Measurements from ENCODE around the gene CSRP1. TPM values are rescaled to one million over a fixed set of nuclear protein-coding genes. Genes with fewer than 3 reads are reported as not detected.

Gene CSRP1
- total and polyA plus RNA-seq, 2 of the 13 experiments (the other 11 are each of a cell fraction or from before 2014, with no cell fraction given) = 17.7 to 68.9 TPM

DNA sequence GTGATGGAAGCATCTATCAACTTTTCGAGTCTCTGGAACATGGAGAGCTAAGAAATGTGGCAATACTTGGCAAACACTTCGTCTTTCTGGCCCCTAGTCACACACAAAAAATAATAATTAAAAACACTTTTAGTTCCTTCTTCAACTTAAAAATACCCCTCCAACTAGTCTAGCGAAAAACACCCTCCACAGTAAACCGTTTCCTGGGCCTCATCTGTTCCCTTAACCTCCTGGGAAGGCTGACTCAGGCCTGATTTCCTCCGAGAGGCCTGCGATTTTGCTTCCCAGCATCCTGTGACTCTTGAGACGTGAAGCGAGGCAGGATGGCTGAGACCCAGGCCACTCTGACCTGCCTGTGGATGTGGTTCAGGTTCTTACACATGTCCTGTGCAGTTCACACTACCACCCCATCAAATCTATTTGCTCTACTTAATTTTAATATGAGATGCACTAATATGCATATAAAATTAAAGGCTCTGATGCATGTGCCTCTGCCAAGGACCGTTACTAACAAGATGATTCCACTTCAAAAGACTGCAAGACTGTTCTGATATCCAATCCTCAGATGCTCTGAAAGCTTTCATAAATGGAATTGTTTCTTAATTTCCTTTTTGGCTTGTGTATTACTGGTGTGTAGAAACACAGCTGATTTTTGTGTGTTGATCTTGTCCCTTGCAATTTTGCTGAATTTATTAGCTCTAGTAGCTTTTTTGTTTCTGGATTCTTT lies 35.5 kb upstream of the CSRP1 start:
- no peak overlapping the region for H3K4me3 ChIP-seq (replicated peaks in 1 of 3; ENCODE audit: insufficient read depth in 1 of 3, low read depth in 2 of 3, low read length in 3 of 3)
- ATAC-seq (no peak), DNase-seq (ENCODE audit: low spot score) (no peak), FAIRE-seq (no peak)
- H3K36me3 ChIP-seq (replicated peaks in 1 of 2; ENCODE audit: control insufficient read depth in 1 of 2, insufficient read depth in 2 of 2, low read length in 2 of 2) = no peaks in the 10 kb centered on the region
- H3K27ac ChIP-seq (ENCODE audit: extremely low read length, insufficient read depth, low read length) = no peak overlapping the region
- ChIA-PET POLR2A (no interaction called here), CTCF (ENCODE audit: low intra/inter-chr PET ratio, low total read pairs) (no interaction called here)
- no peaks in the 10 kb centered on the region for H3K79me2 ChIP-seq (ENCODE audit: insufficient read depth, low read length)
- H3K4me1 ChIP-seq (ENCODE audit: insufficient read depth, low read length) = peaks cover 18% of the 10 kb centered on the region
- H4K20me1 ChIP-seq (ENCODE audit: insufficient read depth, low read length) = no peaks in the 10 kb centered on the region
- BruUV-seq (replicated peaks) = no TSS peak
- intact Hi-C loops (cut with micrococcal nuclease; ENCODE audit: unreplicated experiment) (no loop called here), in situ Hi-C loops (cut with HindIII; ENCODE audit: extremely low pct_ligation_motif_present, low pct_unique_long_range_greater_than_20kb) (no loop called here)
- H3K9ac ChIP-seq (ENCODE audit: insufficient read depth, low read depth, low read length) = no peak overlapping the region
- peaks cover 12 to 56% of the 10 kb centered on the region in 2 experiments for H3K27me3 ChIP-seq (ENCODE audit: control insufficient read depth in 1 of 2, insufficient read depth in 2 of 2, low read length in 2 of 2)
- no peak overlapping the region for H2AFZ ChIP-seq (ENCODE audit: low read length)
- H3K4me2 ChIP-seq (ENCODE audit: low read depth, low read length) = no peak overlapping the region
- TF ChIP-seq RELA (CRISPR knock-in tag; IDR thresholded peaks at IDR 0.05) = no peak
- no peak for TF ChIP-seq MEF2D (CRISPR knock-in tag; IDR thresholded peaks at IDR 0.05)
- no peak for TF ChIP-seq ZNF780A (CRISPR knock-in tag; IDR thresholded peaks at IDR 0.05)
- no peak for TF ChIP-seq U2AF2 (IDR thresholded peaks at IDR 0.05; ENCODE audit: low read depth, low read length)
- TF ChIP-seq, protein P1, sequence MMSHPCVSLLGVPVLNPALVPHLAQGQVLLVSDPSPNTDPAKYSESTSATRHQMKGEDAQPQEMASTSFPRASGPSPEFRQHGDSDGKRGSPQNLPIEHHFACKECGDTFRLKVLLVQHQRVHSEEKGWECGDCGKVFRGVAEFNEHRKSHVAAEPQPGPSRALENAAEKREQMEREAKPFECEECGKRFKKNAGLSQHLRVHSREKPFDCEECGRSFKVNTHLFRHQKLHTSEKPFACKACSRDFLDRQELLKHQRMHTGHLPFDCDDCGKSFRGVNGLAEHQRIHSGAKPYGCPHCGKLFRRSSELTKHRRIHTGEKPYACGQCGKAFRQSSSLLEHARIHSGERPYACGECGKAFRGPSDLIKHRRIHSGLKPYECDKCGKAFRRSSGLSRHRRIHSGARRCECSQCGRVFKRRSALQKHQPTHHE (CRISPR knock-in tag; IDR thresholded peaks at IDR 0.05; ENCODE audit: borderline replicate concordance) = no peak
- TF ChIP-seq SRY (CRISPR knock-in tag; IDR thresholded peaks at IDR 0.05) = no peak
- no peak for TF ChIP-seq ZNF282 (IDR thresholded peaks at IDR 0.05; ENCODE audit: partially characterized antibody)
- TF ChIP-seq KDM6A (CRISPR knock-in tag; IDR thresholded peaks at IDR 0.05; ENCODE audit: low read depth) = no peak
- no peak for TF ChIP-seq ZMYM4 (CRISPR knock-in tag; IDR thresholded peaks at IDR 0.05)
- TF ChIP-seq, protein P2, sequence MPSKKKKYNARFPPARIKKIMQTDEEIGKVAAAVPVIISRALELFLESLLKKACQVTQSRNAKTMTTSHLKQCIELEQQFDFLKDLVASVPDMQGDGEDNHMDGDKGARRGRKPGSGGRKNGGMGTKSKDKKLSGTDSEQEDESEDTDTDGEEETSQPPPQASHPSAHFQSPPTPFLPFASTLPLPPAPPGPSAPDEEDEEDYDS (CRISPR knock-in tag; IDR thresholded peaks at IDR 0.05) = no peak
- TF ChIP-seq, protein P3, sequence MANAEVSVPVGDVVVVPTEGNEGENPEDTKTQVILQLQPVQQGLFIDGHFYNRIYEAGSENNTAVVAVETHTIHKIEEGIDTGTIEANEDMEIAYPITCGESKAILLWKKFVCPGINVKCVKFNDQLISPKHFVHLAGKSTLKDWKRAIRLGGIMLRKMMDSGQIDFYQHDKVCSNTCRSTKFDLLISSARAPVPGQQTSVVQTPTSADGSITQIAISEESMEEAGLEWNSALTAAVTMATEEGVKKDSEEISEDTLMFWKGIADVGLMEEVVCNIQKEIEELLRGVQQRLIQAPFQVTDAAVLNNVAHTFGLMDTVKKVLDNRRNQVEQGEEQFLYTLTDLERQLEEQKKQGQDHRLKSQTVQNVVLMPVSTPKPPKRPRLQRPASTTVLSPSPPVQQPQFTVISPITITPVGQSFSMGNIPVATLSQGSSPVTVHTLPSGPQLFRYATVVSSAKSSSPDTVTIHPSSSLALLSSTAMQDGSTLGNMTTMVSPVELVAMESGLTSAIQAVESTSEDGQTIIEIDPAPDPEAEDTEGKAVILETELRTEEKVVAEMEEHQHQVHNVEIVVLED (CRISPR knock-in tag; IDR thresholded peaks at IDR 0.05; ENCODE audit: borderline replicate concordance) = no peak
- no peak for TF ChIP-seq ZNF678 (CRISPR knock-in tag; IDR thresholded peaks at IDR 0.05)
- no peak for TF ChIP-seq CEBPB (IDR thresholded peaks at IDR 0.05; ENCODE audit: borderline replicate concordance, low read depth, low read length)
- no peak for TF ChIP-seq ZNF569 (CRISPR knock-in tag; IDR thresholded peaks at IDR 0.05; ENCODE audit: borderline replicate concordance)
- no peak for TF ChIP-seq TMF1 (CRISPR knock-in tag; IDR thresholded peaks at IDR 0.05; ENCODE audit: low read depth)
- TF ChIP-seq ZNF737 (CRISPR knock-in tag; IDR thresholded peaks at IDR 0.05; ENCODE audit: borderline replicate concordance) = no peak
- no peak for TF ChIP-seq NR2F1 (CRISPR knock-in tag; IDR thresholded peaks at IDR 0.05)
- TF ChIP-seq BHLHE40 (IDR thresholded peaks at IDR 0.05; ENCODE audit: low read length) = no peak
- WGBS (ENCODE audit: low lambda C conversion rate) = 3% methylated on average over 9 of the region's 9 CpGs
- no peaks in the 10 kb centered on the region for H3K9me3 ChIP-seq (ENCODE audit: low read length)
